NCI-H226 (cell line): ENCODE measurements around the gene GHRH.

Experiments
- DNase-seq: peaks from one replicate; pipeline ENCODE4 v3.0.0-alpha.2; 2015

GHRH gene

DNA sequence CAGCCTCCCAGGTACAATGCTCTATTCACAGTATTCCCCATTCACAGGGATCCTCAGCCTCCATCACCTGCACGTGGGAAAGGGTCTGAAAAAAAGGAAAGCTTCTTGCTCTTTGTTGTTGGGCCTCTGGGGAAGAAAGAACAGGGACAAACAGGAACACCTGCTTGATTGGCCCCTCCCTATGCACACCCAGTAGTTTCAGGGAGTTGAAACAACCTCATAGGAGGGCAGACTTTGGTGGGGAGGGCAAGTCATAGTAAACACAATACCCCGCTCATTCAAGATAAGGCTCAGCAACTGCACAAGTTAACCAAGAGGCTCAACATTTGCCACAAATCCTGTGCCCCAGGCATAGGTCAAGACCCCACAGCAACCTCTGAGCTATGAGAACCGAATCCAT, 1.7 kb downstream of the GHRH start:
- DNase-seq = no peak

DNA sequence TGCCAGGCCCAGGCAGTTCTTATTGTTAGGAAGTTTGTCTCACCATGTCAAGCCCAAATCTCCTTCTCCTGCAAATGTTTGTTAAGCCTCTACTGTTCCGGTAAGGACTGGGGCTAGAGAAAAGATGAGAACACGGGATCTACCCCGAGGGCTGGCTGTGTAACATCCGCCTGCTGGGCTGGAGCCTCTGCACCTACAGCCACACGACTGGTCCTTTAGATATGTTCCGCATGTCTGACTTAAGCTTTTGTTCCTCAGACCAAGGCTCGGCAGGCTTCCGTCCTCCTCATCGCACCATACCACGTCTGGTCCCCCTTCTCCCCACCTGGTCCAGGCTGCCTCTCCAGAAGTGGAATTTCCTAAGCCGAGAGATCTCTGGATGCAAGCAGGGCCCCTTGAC, 2.6 kb downstream of the GHRH start:
- no peak for DNase-seq

DNA sequence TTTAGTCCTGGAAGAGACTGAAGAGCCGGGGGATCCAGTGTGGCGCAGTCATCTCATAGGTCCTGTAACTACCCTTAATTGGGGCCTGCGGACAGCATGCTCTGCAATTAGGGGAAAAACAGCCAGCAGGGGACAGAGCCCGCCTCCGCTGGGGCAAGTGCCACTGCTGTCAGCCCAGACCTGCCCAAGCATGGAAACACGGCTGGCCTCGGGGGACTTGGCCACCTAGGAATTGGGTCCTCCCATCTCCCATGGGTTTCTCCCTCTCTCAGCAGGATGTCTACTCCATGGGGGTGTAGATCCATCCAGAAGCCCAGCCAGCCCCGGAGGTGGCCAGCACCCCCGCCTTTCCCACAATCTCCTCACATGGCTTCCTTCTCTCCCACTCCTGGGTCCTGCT, 3.6 kb downstream of the GHRH start:
- DNase-seq = no peak

DNA sequence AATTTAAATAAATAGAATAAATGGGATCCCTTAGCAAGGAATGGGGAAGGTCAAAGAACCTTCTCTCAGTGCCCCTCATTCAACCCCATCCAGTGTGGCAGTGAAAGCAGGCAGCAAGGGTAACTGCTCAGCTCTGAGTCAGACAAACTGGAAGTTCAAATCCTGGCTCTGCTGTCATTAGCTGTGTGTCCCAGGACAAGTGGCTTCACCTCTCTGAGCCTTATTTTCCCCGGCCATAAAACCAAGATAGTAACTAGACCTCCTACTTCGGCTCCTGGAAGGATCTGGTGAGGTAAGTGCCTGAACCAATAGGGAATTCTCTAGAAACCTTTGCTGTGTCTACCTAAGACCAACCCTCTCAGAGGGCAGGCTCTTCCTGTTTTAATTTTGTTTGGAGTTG, 4.1 kb downstream of the GHRH start:
- no peak for DNase-seq

DNA sequence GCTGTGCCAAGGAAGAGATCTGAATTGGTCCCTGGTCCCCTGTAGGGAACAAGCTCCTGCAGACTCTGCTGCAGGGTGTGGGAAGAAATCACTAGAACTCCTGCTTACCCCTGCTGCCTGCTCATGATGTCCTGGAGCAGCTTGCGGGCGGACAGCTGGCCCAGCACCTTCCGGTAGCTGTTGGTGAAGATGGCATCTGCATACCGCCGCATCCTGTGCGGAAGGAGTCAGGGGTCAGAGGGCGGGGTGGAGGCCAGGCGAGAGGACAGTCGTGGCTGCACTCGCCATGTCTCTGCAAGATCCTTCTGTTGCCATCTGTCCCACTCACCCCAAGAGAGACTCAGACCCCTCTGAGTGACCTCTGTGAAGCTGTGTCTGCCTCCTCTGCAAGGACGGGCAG, 5.3 kb downstream of the GHRH start:
- DNase-seq = no peak

DNA sequence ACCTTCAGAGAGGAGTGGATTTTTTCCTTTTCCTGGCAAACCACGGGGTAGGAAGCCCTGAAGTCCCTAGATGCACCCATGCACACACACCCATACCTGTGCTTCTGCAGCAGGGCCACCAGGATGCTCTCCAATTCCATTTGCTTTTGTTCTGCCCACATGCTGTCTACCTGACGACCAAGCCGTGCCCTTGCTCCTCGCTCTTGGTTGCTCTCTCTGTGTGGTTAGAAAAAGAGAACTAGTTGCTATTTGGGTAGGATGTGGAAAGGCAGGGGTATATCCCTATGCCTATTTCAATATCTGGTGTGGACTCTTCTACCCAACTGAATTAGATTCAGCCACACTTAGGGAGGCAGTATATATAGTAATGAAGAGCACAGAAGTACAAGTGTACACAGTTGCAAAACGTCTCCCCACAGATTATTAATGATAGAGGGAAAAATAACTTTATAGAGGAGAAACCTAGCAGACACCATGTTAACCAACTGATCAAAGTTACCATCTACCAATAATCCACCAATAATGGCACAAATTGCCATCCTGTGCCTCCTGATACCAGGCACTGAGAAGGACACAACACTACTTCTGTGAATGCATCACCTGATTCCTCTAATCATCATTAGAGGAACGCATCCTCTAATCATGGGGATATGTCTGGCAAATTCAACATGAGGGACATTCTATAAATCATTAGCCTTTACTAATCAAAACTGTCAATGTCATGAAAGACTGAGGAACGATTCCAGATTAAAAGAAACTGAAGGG, 7.3 kb downstream of the GHRH start:
- no peak for DNase-seq

DNA sequence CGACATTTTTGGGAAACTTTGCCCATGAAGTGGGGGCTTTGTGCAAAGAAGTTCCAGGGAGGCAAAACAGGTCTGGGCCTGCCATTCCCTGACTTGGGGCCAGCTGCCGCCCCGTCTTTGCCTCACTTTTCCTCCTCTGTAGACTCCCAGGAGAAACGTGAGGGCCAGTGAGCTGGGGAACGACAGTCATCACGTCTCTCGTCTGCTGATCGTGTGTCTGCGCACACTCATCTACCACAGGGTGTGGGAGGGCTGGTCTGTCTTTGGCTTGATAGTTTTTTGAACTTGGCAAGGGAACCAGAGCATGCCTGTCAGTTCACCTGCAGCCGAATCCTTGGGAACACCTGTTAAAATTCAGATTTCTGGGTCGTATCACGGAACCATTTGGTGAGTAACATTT, 8.5 kb downstream of the GHRH start:
- DNase-seq = no peak

DNA sequence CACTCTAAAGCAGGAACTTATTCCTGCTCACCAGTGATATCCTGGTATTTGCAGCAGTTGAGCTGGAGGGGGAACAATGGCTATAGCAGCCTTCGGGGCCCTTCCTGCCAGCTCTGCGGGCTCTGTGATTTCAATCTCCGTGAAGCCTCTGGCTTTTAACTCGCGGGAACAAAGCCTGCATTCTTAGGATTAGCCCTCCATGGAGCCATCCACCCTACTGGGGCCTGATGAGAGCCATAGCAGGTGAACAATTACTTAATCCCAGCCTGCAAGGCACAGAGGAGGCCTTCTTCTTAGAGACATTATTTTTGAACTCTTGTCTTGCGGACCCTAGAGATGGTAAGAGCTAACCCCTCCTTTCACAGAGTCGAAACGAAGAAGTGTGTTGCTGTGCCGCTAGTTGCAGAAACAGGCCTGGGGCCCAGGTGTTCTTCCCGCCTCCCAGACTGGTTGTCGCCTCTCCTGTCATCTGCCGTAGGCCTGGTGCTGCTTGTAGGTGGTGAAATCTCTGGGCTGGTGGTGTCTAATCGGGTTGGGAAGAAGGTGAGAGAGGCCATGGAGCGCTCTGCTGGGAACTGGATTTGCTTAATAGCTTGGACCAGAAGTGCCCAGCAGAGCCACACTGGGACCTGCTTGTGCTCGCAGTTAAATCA, 9.7 kb downstream of the GHRH start:
- DNase-seq = no peak

DNA sequence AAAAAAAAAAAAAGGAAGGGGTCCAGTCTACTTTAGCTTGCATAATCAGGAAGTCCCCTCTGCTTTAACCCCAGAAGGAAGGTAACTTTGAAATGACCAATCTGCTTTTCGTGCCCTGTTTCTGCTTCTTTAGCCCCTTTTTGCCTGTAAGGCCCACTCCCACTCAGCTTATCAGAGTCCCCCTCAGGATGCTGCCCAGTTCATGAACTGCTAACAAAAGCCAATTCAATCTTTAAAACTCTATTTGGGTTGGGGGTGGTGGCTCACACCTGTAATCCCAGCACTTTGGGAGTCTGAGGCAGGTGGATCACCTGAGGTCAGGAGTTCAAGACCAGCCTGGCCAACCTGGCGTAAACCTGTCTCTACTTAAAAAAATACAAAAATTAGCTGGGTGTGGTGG, 12.3 kb downstream of the GHRH start:
- DNase-seq = no peak

DNA sequence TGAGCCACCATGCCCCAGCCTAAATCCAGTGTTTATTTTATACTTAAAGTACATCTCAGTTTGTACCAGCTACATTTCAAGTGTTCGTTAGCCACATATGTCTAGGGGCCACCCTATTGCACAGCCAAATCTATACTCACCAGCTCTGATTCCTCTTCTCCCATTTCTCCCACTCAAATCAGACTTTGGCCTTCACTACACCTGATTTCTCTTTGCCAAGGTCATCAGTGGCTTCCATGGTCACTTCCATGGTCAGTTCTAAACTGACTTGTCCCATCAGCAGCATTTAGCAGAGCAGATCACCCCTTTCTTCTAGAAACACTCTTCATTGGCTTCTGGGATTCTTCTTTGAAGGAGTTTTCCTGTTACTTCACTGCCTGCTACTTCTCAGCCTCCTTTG, 14.1 kb downstream of the GHRH start:
- no peak for DNase-seq

DNA sequence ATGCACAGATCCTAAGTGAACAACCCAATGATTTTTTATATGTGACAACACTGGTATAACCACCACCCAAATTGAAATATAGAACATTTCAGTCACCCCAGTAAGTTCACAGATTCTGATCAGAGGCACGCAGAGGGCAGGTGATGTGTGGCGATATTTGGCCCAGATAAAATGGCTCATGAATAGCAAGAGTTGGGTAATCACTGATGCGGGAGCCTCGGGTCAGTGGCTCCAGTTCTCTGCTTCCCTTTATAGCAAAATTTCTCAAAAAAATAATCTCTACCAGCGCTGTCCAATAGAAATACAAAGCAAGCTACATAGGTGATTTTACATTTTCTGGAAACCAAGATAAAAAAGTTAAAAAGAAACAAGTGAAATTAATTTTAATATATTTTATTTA, 14.9 kb downstream of the GHRH start:
- DNase-seq = no peak

DNA sequence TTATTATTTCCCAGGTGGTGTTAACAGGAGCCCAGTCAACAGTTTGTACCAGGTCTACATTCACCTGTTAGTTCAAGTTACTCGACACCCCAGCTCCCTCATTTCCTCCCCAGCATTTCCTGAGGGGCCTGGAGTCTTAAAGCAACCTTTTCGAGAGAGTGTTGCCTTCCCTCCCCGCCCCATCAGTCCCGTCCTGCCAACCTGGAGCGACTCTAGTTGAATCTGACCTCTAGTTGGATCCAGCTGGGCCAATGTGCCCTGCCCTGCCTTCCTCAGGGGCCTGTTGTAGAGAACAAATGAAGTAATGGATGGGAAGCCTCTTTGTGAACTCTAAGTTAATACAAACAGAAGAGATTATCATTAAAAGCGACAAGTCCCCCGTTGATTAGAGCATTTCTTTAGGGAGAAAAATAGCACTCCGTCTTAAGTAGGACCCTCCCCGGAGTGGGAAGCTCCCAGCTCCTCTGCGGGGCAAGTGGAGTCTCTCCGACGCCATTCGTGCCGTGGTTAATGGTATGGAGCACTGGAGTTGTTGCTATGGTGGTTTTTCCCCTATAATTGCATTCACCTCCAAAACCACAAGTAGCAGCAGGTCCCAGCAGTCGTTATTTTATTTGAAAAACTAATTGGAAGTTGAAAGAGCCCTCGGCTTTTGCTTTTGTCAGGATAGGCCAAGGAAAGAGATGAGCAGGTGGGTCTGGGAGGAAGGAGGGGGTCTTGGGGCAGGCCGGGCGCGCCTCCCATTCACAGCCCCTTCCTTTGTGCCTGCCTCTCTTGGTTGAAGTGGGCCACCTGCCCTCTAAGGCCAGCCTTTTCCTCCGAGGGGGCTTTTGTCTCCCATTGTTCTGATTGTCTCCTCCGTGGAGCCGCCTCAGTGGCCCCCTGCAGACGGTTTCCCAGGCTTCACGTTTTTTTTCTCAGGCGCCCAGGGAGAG, 16.1 kb downstream of the GHRH start:
- no peak for DNase-seq

DNA sequence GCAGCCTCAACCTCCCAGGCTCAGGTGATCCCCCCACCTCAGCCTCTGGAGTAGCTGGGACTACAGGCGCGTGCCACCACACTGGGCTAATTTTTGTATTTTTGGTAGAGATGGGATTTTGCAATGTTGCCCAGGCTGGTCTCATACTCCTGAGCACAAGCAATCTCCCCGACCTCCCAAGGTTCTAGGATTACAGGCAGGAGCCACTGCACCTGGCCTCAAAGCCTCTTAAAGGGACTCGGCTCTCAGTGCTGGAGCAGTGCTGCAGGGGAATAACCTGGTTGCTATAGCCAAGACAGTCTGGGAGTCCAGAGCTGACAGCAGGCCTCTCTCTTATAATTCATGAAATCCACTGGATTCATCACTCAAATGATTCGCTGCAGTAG, 17.0 kb downstream of the GHRH start:
- no peak for DNase-seq

DNA sequence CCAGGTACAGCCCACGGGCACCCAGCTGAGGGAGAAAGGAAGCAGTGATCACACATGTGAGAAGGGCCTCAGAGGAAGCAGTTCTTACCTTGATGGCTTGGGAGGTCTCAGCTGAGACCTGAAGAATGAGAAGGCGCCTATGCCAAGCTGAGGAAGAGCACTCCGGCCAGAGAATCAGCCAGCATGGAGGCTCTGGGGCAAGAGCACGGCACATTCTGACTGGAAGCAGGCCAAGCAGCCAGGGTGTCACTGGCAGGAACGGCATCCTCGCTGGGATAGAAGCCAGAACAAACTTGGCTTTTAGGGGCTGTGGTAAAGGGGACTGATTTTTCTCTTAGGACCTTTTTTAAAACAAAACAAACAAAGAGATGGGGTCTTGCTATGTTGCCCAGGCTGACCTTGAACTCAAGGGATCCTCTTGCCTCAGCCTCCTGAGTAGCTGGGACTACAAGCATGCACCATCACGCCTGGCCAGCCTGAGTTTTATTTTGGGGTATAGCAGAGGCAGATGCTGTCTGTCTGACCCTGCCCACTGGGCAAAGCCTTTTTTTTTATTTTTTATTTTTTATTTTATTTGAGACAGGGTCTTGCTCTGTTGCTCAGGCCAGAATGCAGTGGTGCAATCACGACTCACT, 17.6 kb downstream of the GHRH start:
- no peak for DNase-seq

DNA sequence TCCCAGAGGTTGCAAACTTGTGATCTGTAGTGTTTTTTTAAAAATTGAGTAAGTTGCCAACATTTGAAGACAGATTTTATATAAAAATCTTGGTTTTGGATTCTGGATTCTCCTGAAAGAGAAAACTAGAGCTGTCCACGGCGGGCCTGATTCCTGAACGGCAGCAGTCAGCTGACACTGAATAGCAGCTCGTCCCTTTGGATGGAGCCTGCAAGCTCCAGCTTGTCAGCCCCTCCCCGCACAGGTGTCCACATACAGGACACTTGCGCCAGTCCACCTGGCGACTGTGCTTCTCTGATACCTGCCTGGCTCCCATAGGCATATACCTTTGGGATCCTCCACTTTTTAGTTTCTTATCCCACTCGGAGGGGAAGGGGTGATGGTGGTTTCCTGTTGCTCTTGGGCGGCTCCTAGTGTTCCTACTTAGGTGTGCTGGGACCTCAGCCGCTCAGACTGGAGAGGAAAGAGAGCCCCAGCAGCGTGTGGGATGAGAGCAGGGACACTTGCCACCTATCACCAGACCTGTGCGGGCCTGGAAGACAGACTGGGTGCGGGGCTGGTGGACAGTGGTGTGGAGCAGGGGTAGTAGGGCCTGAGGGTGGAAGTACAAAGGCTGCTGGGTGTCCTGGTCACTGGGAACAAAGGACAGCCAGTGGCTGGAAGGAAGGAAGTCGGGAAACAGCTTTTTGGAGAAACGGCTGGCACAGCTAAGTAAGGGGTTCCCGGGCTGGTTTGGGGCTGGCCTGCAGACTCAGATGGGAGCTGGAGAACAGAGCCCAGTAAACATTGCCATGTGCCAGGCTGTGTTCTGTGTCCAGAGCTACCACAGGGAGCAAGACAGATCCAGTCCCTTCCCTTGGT, 18.3 kb downstream of the GHRH start:
- no peak for DNase-seq

DNA sequence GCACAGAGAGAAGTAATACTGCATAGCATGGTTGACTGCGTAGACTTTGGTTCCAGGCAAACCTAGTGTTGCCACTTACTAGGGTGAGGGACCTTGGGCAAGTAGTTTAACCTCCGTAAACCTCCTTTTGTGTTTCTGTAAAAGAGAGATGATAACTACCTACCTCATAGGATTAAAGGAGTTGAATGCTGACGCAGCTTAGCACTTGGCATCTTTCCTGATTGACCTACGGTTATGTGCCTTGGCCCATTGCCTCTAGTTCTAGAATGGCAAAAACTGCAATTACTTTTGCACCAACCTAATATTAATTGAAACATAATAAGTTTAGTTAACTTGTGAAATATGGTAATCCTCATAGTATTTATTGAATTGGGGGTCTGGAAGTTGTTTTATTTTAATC, 19.1 kb downstream of the GHRH start:
- DNase-seq = no peak

DNA sequence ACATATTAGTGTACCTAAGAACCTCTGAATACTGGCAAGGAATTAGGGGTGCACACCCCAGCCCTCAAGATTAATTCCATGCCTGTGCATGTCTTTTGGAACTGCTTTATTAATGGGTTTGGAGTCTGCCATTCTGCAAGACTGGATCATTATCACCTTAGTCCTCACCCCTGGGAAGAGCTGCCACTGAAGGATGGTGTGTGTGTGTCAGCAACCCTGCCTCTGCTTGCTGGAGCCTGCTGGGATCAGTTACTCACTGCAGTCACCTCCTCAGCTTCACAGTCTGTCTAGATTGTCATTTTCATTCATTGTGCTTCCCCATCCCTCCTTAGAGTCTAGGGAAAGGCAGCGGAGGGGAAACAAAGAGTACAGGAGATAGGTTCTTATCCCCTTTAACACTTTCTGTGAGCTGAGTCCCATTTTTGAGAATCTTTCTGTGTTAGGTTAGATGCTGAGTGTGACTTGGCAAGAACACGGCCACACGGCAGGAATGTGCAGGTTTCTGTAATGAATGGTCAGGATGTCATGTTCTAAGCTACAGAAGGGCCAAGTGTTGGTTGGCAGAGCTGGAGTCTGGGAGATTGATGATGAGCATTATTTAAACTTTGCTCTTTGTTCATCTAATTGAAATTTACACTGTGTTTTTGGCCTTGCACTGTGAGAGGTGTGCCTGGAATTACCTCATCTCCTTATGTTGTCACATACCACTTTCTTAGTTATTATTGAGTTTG, 21.1 kb downstream of the GHRH start:
- DNase-seq = no peak

DNA sequence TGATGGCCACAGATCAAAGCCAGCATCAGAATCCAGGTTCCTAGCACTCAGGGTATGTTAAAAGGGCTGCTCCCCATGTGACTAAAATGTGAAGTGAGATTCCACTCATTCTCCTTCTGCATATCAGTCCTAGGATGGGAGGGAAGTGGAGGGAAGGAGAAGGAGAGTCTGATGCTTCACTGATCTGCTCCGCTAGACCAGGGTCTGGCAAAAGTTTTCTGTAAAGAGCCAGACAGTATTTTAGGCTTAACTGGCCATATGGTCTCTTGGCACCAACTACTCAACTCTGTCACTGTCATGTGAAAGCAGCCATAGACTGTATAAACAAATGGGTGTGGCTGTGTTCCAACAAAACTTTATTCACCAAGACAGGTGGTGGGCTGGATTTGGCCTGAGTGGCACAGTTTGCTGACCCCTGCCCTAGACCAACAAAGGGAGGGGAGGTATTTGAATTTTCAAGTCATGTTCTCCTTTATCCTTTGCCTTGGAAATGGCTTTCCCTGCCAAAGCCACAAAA, 22.6 kb downstream of the GHRH start:
- DNase-seq = no peak

DNA sequence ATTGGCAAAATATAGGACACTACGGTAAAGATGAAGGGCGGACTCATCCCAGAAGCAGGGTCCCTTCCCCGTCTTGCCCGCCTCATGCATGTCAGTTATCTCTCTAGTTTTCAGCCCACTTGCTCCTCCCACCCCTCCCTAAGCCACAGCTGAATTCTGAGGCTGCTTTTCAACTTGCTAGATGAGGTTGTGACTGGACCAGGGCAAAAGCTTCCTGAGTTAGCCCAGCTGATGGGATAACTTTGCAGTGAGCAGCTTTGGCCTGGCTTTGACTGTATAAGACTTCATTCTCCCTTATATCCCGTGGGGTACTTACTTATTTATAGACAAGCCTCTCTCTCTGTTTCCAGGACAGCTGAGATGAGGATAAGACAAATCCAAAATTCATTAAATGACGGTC, 23.2 kb downstream of the GHRH start:
- no peak for DNase-seq

DNA sequence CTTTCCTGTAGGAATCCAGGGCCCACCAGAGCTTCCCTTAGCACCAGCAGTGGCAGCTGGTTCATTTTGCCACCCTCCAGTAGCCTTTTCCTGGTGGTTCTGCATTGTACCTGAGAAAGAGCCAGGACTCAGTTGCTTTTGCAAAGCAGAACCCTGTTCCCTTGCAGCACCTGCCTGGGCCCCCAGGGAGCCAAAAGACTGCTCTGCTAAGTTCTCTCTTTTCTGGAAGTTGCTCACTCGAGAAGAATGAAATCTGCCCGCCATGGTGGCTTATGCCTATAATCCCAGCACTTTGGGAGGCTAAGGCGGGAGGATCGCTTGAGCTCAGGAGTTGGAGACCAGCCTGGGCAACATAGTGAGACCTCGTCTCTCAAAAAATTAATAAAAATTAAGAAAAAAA, 24.0 kb downstream of the GHRH start:
- DNase-seq = no peak

DNA sequence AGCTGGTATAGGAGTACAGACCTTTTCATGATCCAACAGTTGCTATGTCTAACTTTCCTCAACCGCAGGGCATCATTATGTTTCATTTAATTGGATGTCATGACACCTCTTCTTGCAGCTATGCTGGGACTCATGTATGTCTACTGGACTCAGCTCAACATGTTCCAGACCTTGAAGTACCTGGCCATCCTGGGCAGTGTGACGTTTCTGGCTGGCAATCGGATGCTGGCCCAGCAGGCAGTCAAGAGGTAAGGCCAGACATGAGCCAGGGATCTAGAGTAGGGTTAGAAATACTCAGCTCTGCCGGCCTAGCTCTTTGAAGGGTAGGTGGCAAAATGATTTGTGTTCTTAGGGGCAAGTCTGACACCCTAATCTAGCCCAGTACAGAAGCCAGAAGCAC, 25.2 kb downstream of the GHRH start:
- no peak for DNase-seq
